ENCODE data around the gene ARL4D.
"Not testable (repeated sequence)": the region's sequence is repeated elsewhere in the genome, so short reads cannot be mapped to it uniquely, and the experiment has no call there.

The ARL4D gene

DNA sequence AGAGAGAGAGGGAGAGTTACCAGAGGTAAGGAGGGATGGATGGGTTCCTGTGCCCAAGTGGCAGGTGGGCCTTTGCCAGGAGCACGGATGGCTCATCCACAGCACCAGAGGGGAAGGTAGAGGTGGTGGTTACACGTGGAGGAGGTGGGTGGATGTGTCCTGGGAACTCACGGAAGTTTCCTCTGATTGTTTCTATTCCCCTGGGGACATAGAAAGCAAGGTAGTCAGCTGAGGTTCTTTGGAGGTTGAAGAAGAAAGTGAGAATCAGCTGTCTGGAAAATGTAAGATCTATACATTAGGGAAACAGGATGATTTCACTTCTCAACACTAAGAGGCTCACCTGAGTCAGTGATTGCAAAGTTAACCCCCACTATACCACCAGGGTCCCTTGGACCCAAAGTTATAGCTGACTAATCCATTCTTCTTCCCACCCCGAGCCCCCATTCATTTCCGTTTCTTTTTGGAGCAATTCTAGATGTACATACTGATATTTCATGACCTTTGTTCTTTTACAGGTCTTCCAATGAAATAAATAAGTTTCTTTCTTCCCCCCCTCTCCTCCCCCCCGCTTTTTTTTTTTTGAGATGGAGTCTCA, 27.5 kb upstream of the ARL4D start:
- TF ChIP-seq ZFX (IDR thresholded peaks at IDR 0.05) (no peak), CTCF (conservative IDR thresholded peaks at IDR 0.05) (no peak)
- no peak overlapping the region for H3K27ac ChIP-seq

DNA sequence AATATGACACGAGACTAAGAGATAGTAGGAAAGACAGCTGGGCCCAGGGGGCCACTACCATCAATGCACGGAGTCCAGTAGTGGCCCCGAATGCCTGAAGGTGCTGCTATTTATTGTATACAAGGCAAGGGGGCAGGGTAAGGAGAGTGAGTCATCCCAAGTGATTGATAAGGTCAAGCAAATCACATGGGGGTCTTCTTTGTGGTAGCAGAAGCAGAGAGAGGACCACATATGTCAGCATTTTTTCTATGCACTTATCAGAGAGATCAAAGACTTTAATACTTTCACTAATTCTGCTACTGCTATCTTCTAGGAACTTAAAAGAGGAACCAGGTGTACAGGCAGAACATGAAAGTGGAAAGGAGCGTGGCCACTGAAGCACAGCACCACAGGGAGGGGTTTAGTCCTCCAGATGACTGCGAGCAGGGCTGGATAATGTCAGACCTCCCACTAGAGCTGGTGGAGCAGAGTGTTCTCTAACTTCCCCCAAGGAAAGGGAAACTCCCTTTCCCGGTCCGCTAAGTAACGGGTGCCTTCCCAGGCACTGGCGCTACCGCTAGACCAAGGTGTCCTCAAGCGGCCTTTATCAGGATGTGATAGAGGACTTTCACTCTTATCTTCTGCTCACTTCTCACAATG, 26.4 kb upstream of the ARL4D start:
- TF ChIP-seq CTCF (conservative IDR thresholded peaks at IDR 0.05) (no peak), ZFX (IDR thresholded peaks at IDR 0.05) (no peak)
- H3K27ac ChIP-seq = no peak overlapping the region

- TF ChIP-seq CTCF (conservative IDR thresholded peaks at IDR 0.05) (no peak), ZFX (IDR thresholded peaks at IDR 0.05) (no peak)
- no peak overlapping the region for H3K27ac ChIP-seq
Measured at GRCh38 chr17:43373356-43373755, 25.4 kb upstream of the ARL4D start.

- not testable (repeated sequence) for H3K27ac ChIP-seq
Measured at GRCh38 chr17:43375915-43376314, 22.9 kb upstream of the ARL4D start.

- TF ChIP-seq CTCF (conservative IDR thresholded peaks at IDR 0.05) = no peak
- TF ChIP-seq ZFX (IDR thresholded peaks at IDR 0.05) = no peak
- H3K27ac ChIP-seq = no peak overlapping the region
Measured at GRCh38 chr17:43377056-43377810, 21.6 kb upstream of the ARL4D start.

- no peak for TF ChIP-seq ZFX (IDR thresholded peaks at IDR 0.05)
- TF ChIP-seq CTCF (conservative IDR thresholded peaks at IDR 0.05) = no peak
- no peak overlapping the region for H3K27ac ChIP-seq
Measured at GRCh38 chr17:43378766-43379165, 20.0 kb upstream of the ARL4D start.

GRCh38 chr17:43380307-43380706, 18.5 kb upstream of the ARL4D start:
- TF ChIP-seq CTCF (conservative IDR thresholded peaks at IDR 0.05) (no peak), ZFX (IDR thresholded peaks at IDR 0.05) (no peak)
- H3K27ac ChIP-seq = no peak overlapping the region

Measured in C4-2B (cell line).